Measurements from ENCODE around the gene TMEM94. TPM values are rescaled to one million over a fixed set of nuclear protein-coding genes. Genes with fewer than 3 reads are reported as not detected.

Gene TMEM94
- polyA plus RNA-seq, 2 of the 4 experiments (the other 2 are of a cell fraction) = 30.5 to 63.8 TPM

GRCh38 chr17:75525806-75526554, 69.5 kb downstream of the TMEM94 start (continued):
- no peak; the same call in 1 of the 2 replicates for TF ChIP-seq ATOH8 (CRISPR knock-in tag; IDR thresholded peaks at IDR 0.05; ENCODE audit: low read depth)
- TF ChIP-seq SREBF2 (IDR thresholded peaks at IDR 0.05) = no peak
- no peak for TF ChIP-seq EHMT2 (IDR thresholded peaks at IDR 0.05; ENCODE audit: low read depth)

GRCh38 chr17:75526555-75527270, 70.3 kb downstream of the TMEM94 start:
- FAIRE-seq (no peak), ATAC-seq (no peak), DNase-seq (ENCODE audit: low read depth in 1 of 2, low spot score in 1 of 2) (no peak)
- peak overlapping the region; percentile 67 for H3K4me3 ChIP-seq
- WGBS (ENCODE audit: missing lambda C conversion rate) = 81% methylated on average over 13 of the region's 13 CpGs
- ChIA-PET POLR2A (interaction anchor here (1.0 kb wide), 1 partner anchor 10 kb away, joined by 6 read pairs; the partner anchor contains the start of gene TSEN54), CTCF (interaction anchor here (0.9 to 2.5 kb wide), 5 partner anchors 9 to 27 kb away, joined by 3 to 14 read pairs (median 9); partner anchors contain the start of gene TSEN54)
- no peaks in the 10 kb centered on the region for H3K9me3 ChIP-seq
- peaks cover 32% of the 10 kb centered on the region for H3K4me1 ChIP-seq
- TF ChIP-seq ATOH8 (CRISPR knock-in tag; IDR thresholded peaks at IDR 0.05; ENCODE audit: low read depth) = no peak
- no peak for TF ChIP-seq ZSCAN20 (CRISPR knock-in tag; IDR thresholded peaks at IDR 0.05)
- no peak for TF ChIP-seq POLR2AphosphoS2 (conservative IDR thresholded peaks at IDR 0.05; ENCODE audit: low read length)
- TF ChIP-seq NFE2L2 (conservative IDR thresholded peaks at IDR 0.05; ENCODE audit: low read length) = no peak
- no peak for TF ChIP-seq KDM5A (IDR thresholded peaks at IDR 0.05)
- TF ChIP-seq NPAS2 (CRISPR knock-in tag; IDR thresholded peaks at IDR 0.05; ENCODE audit: borderline replicate concordance) = no peak
- TF ChIP-seq ZC3H11A (IDR thresholded peaks at IDR 0.05) = no peak
- no peak for TF ChIP-seq GATA3 (IDR thresholded peaks at IDR 0.05; ENCODE audit: borderline replicate concordance)
- no peak for TF ChIP-seq REST (IDR thresholded peaks at IDR 0.05)
- no peak for TF ChIP-seq SMC3 (IDR thresholded peaks at IDR 0.05)
- no peak for TF ChIP-seq POLR2A (IDR thresholded peaks at IDR 0.05; ENCODE audit: low read length)
- TF ChIP-seq RCOR1 (IDR thresholded peaks at IDR 0.05; ENCODE audit: low read depth, low read length) = no peak
- TF ChIP-seq HES2 (IDR thresholded peaks at IDR 0.05) = no peak
- TF ChIP-seq ZFP36 (IDR thresholded peaks at IDR 0.05; ENCODE audit: borderline replicate concordance, partially characterized antibody) = no peak
- TF ChIP-seq CEBPB (IDR thresholded peaks at IDR 0.05) = no peak
- no peak for TF ChIP-seq RAD21 (conservative IDR thresholded peaks at IDR 0.05 in 1 of 2, IDR thresholded peaks at IDR 0.05 in 1 of 2)
- TF ChIP-seq BHLHE40 (IDR thresholded peaks at IDR 0.05; ENCODE audit: low read depth, low read length) = no peak
- no peak for TF ChIP-seq RNF2 (IDR thresholded peaks at IDR 0.05; ENCODE audit: borderline replicate concordance, low read depth)
- no peak for TF ChIP-seq TP53 (CRISPR knock-in tag; IDR thresholded peaks at IDR 0.05)
- H3K4me2 ChIP-seq = peak overlapping the region; percentile 98
- peak overlapping the region; percentile 83 to 88; a peak in 5 of 6 replicates for H3K27ac ChIP-seq

All from A549 (cell line).